NCI-H1436 (cell line): ENCODE measurements around the gene ARHGAP8.

Experiments
- DNase-seq: peaks from one replicate; lab custom pipeline; 2025; lab: John Stamatoyannopoulos, UW

Gene ARHGAP8

GRCh38 chr22:44802956-44803355, 50.6 kb downstream of the ARHGAP8 start:
- no peak for DNase-seq

GRCh38 chr22:44804327-44804726, 52.0 kb downstream of the ARHGAP8 start:
- DNase-seq: no peak

GRCh38 chr22:44805711-44806110, 53.3 kb downstream of the ARHGAP8 start:
- no peak for DNase-seq

- no peak for DNase-seq
Observed at GRCh38 chr22:44807232-44807631, 54.9 kb downstream of the ARHGAP8 start.

GRCh38 chr22:44807915-44808690, 55.7 kb downstream of the ARHGAP8 start:
- DNase-seq: no peak

- DNase-seq: no peak
Observed at GRCh38 chr22:44809456-44809855, 57.1 kb downstream of the ARHGAP8 start.

GRCh38 chr22:44811141-44811540, 58.8 kb downstream of the ARHGAP8 start:
- no peak for DNase-seq

GRCh38 chr22:44813416-44813815, 61.0 kb downstream of the ARHGAP8 start:
- no peak for DNase-seq

GRCh38 chr22:44814266-44815098, 62.1 kb downstream of the ARHGAP8 start:
- no peak for DNase-seq

GRCh38 chr22:44815099-44816070, 63.0 kb downstream of the ARHGAP8 start:
- no peak for DNase-seq

GRCh38 chr22:44816141-44816540, 63.8 kb downstream of the ARHGAP8 start:
- no peak for DNase-seq

- DNase-seq: no peak
Observed at GRCh38 chr22:44818727-44819126, 66.4 kb downstream of the ARHGAP8 start.

GRCh38 chr22:44819966-44820631, 67.7 kb downstream of the ARHGAP8 start:
- no peak for DNase-seq

GRCh38 chr22:44821741-44822475, 69.5 kb downstream of the ARHGAP8 start:
- no peak for DNase-seq

- no peak for DNase-seq
Observed at GRCh38 chr22:44822534-44822933, 70.2 kb downstream of the ARHGAP8 start.

- no peak for DNase-seq
Observed at GRCh38 chr22:44823396-44823795, 71.0 kb downstream of the ARHGAP8 start.

- DNase-seq: no peak
Observed at GRCh38 chr22:44823806-44824205, 71.4 kb downstream of the ARHGAP8 start.

GRCh38 chr22:44824271-44824670, 71.9 kb downstream of the ARHGAP8 start:
- no peak for DNase-seq

GRCh38 chr22:44825310-44826150, 73.2 kb downstream of the ARHGAP8 start:
- DNase-seq: no peak

GRCh38 chr22:44827666-44828190, 75.4 kb downstream of the ARHGAP8 start:
- no peak for DNase-seq
